WTC11 (cell line): ENCODE results near the gene WDR27. TPM values are rescaled to one million over a fixed set of nuclear protein-coding genes. Genes with fewer than 3 reads are reported as not detected.

ENCODE experiments used
- ATAC-seq: fragments of 200-7000 bp; cut with Tn5 transposase; 2 replicates; pipeline ENCODE4 v1.10.0; 2021; ENCODE audit warnings: mild to moderate bottlenecking, moderate library complexity
- CTCF ChIA-PET: fragments of 300-600 bp; sonication (Branson Sonifier 250); formaldehyde crosslinking; loops from one replicate; lab custom pipeline; 2021; ENCODE audit warnings: antibody characterized with exemption; lab: Charles Lee
- POLR2A ChIA-PET: fragments of 350-600 bp; sonication (Branson Sonifier 250); formaldehyde crosslinking; loops from one replicate; lab custom pipeline; 2021; ENCODE audit warnings: antibody characterized with exemption; lab: Charles Lee
- DNase-seq: peaks from one replicate; pipeline ENCODE4 v3.0.0; 2021; ENCODE audit warnings: low spot score
- H3K27ac Mint-ChIP-seq: 2 replicates; pipeline ENCODE4 v1.8.0; 2021; ENCODE audit warnings: mixed read lengths
- H3K27me3 Mint-ChIP-seq: 2 replicates; pipeline ENCODE4 v1.8.0; 2021; ENCODE audit warnings: low read depth, mild to moderate bottlenecking, moderate library complexity, mixed read lengths
- H3K36me3 Mint-ChIP-seq: 2 replicates; pipeline ENCODE4 v1.8.0; 2021; ENCODE audit warnings: mixed read lengths
- H3K4me1 Mint-ChIP-seq: 2 replicates; pipeline ENCODE4 v1.8.0; 2022; ENCODE audit warnings: mixed read lengths
- H3K4me3 Mint-ChIP-seq: 2 replicates; pipeline ENCODE4 v1.8.0; 2021; ENCODE audit warnings: mild to moderate bottlenecking, moderate library complexity, mixed read lengths
- H3K9me3 Mint-ChIP-seq: 2 replicates; pipeline ENCODE4 v1.8.0; 2021; ENCODE audit warnings: mixed read lengths
- AR ChIP-seq: fragments of 250-450 bp; sonication (Bioruptor Pico); IDR thresholded peaks from 2 replicates; pipeline ENCODE4 v1.9.0; 2021; ENCODE audit warnings: mild to moderate bottlenecking
- CREM ChIP-seq: sonication (generic); formaldehyde crosslinking; IDR thresholded peaks from 2 replicates; pipeline ENCODE4 v1.8.1; 2022; ENCODE audit warnings: mild to moderate bottlenecking, missing genetic modification reagents, moderate library complexity
- ERG ChIP-seq: fragments of 250-450 bp; sonication (Bioruptor Pico); IDR thresholded peaks from 2 replicates; pipeline ENCODE4 v1.8.0; 2021; ENCODE audit warnings: mild to moderate bottlenecking
- FOXJ3 ChIP-seq: sonication (generic); formaldehyde crosslinking; IDR thresholded peaks from 2 replicates; pipeline ENCODE4 v1.9.0; 2021; ENCODE audit warnings: missing genetic modification reagents, mild to moderate bottlenecking, borderline replicate concordance
- FOXP4 ChIP-seq: sonication (generic); formaldehyde crosslinking; IDR thresholded peaks from 2 replicates; pipeline ENCODE4 v1.8.0; 2022; ENCODE audit warnings: mild to moderate bottlenecking, missing genetic modification reagents
- HMGA2 ChIP-seq: fragments of 250-450 bp; sonication (Bioruptor Pico); IDR thresholded peaks from 2 replicates; pipeline ENCODE4 v1.4.0; 2021; ENCODE audit warnings: mild to moderate bottlenecking, moderate library complexity
- JAZF1 ChIP-seq: fragments of 250-450 bp; sonication (Bioruptor Pico); IDR thresholded peaks from 2 replicates; pipeline ENCODE4 v1.9.0; 2021; ENCODE audit warnings: moderate library complexity, mild to moderate bottlenecking, inconsistent platforms
- JUN ChIP-seq: sonication (generic); formaldehyde crosslinking; IDR thresholded peaks from 2 replicates; pipeline ENCODE4 v1.8.0; 2023; ENCODE audit warnings: mild to moderate bottlenecking, missing genetic modification reagents
- KAT7 ChIP-seq: sonication (generic); formaldehyde crosslinking; IDR thresholded peaks from 2 replicates; pipeline ENCODE4 v1.8.1; 2023; ENCODE audit warnings: missing genetic modification reagents, mild to moderate bottlenecking, borderline replicate concordance
- MXD4 ChIP-seq: fragments of 250-450 bp; sonication (Bioruptor Pico); IDR thresholded peaks from 2 replicates; pipeline ENCODE4 v1.8.0; 2021; ENCODE audit warnings: mild to moderate bottlenecking, moderate library complexity, borderline replicate concordance
- NFE2L1 ChIP-seq: sonication (generic); formaldehyde crosslinking; IDR thresholded peaks from 2 replicates; pipeline ENCODE4 v1.8.1; 2023; ENCODE audit warnings: missing genetic modification reagents
- NFYB ChIP-seq: sonication (generic); formaldehyde crosslinking; conservative IDR thresholded peaks from 2 replicates; pipeline ENCODE4 v1.8.0; 2022; ENCODE audit warnings: low read depth, missing genetic modification reagents
- NR3C1 ChIP-seq: sonication (generic); formaldehyde crosslinking; conservative IDR thresholded peaks from 2 replicates; pipeline ENCODE4 v1.8.1; 2023; ENCODE audit warnings: low read depth, mild to moderate bottlenecking, missing genetic modification reagents
- PRRX2 ChIP-seq: fragments of 250-450 bp; sonication (Bioruptor Pico); IDR thresholded peaks from 2 replicates; pipeline ENCODE4 v1.8.0; 2021; ENCODE audit warnings: mild to moderate bottlenecking
- TCF7 ChIP-seq: sonication (generic); formaldehyde crosslinking; IDR thresholded peaks from 2 replicates; pipeline ENCODE4 v1.8.0; 2022; ENCODE audit warnings: mild to moderate bottlenecking, low read depth, missing genetic modification reagents, moderate library complexity
- TP53 ChIP-seq: sonication (generic); formaldehyde crosslinking; IDR thresholded peaks from 2 replicates; pipeline ENCODE4 v1.8.1; 2023; ENCODE audit warnings: mild to moderate bottlenecking, missing genetic modification reagents
- ZBTB43 ChIP-seq: sonication (generic); formaldehyde crosslinking; IDR thresholded peaks from 2 replicates; pipeline ENCODE4 v1.8.1; 2023; ENCODE audit warnings: mild to moderate bottlenecking, missing genetic modification reagents
- ZNF138 ChIP-seq: sonication (generic); formaldehyde crosslinking; conservative IDR thresholded peaks from 2 replicates; pipeline ENCODE4 v1.8.1; 2022; ENCODE audit warnings: mild to moderate bottlenecking, moderate library complexity, missing genetic modification reagents
- ZNF263 ChIP-seq: sonication (generic); formaldehyde crosslinking; IDR thresholded peaks from 2 replicates; pipeline ENCODE4 v1.8.1; 2022; ENCODE audit warnings: low read depth, mild to moderate bottlenecking, moderate library complexity, missing genetic modification reagents
- ZNF317 ChIP-seq: sonication (generic); formaldehyde crosslinking; IDR thresholded peaks from 2 replicates; pipeline ENCODE4 v1.8.1; 2023; ENCODE audit warnings: low read depth, mild to moderate bottlenecking, moderate library complexity, missing genetic modification reagents, borderline replicate concordance
- total RNA-seq: library from RNA; stranded (reverse); gene quantifications from 3 replicates; pipeline ENCODE4 v1.2.3, GENCODE V29; 2021
- TF ChIP-seq, protein P1 (sequence below): sonication (generic); formaldehyde crosslinking; IDR thresholded peaks from 2 replicates; pipeline ENCODE4 v1.8.1; 2023; ENCODE audit warnings: mild to moderate bottlenecking, moderate library complexity, missing genetic modification reagents
- TF ChIP-seq, protein P2 (sequence below): sonication (generic); formaldehyde crosslinking; IDR thresholded peaks from 2 replicates; pipeline ENCODE4 v1.8.0; 2022; ENCODE audit warnings: mild to moderate bottlenecking, missing genetic modification reagents
- TF ChIP-seq, protein P3 (sequence below): sonication (generic); formaldehyde crosslinking; conservative IDR thresholded peaks from 2 replicates; pipeline ENCODE4 v1.8.1; 2023; ENCODE audit warnings: mild to moderate bottlenecking, low read depth, missing genetic modification reagents, moderate library complexity

The WDR27 gene
- total RNA-seq, 1 experiment from 2014 or later = 126 TPM

GRCh38 chr6:169641461-169642085 is 60.3 kb downstream of the WDR27 start (continued):
- TF ChIP-seq FOXP4 (no peak), NFE2L1 (CRISPR knock-in tag) (no peak), TP53 (CRISPR knock-in tag) (no peak), NFYB (CRISPR knock-in tag) (no peak), PRRX2 (CRISPR knock-in tag) (no peak), ZNF317 (CRISPR knock-in tag) (no peak)
- TF ChIP-seq, protein P1, sequence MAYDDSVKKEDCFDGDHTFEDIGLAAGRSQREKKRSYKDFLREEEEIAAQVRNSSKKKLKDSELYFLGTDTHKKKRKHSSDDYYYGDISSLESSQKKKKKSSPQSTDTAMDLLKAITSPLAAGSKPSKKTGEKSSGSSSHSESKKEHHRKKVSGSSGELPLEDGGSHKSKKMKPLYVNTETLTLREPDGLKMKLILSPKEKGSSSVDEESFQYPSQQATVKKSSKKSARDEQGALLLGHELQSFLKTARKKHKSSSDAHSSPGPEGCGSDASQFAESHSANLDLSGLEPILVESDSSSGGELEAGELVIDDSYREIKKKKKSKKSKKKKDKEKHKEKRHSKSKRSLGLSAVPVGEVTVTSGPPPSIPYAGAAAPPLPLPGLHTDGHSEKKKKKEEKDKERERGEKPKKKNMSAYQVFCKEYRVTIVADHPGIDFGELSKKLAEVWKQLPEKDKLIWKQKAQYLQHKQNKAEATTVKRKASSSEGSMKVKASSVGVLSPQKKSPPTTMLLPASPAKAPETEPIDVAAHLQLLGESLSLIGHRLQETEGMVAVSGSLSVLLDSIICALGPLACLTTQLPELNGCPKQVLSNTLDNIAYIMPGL (CRISPR knock-in tag) = no peak

DNA sequence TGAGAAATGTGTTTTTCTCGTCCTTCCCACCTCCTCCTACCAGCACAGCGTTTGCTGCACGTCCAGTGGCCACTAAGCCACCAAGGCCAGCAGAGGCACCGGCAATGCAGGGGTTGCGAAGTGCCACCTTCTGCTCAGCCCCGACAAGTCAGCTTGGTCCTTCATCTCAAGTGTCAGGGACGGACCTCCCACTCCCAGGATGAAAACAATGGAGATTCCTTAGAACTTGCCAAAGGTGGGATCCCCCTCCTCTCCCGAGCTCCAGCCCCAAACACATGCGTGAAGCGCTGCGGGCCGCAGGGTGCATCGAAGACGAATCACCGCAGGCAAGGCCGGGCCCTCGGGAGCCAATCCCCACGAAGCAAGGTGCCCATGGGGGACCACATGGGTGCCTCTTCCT is 60.8 kb downstream of the WDR27 start:
- ATAC-seq = no peak
- POLR2A ChIA-PET = no interaction called here

More for the DNA sequence above, 60.8 kb downstream of the WDR27 start:
- Mint-ChIP-seq H3K27me3 (no peaks in the 10 kb centered on the region), H3K4me3 (no peak overlapping the region), H3K4me1 (no peaks in the 10 kb centered on the region), H3K36me3 (peaks cover 31% of the 10 kb centered on the region), H3K9me3 (peaks cover 4% of the 10 kb centered on the region; the same call in 1 of the 2 replicates), H3K27ac (no peak overlapping the region)
- DNase-seq = no peak
- TF ChIP-seq HMGA2 (CRISPR knock-in tag) (no peak), CREM (CRISPR knock-in tag) (no peak), ZNF263 (CRISPR knock-in tag) (no peak), FOXJ3 (CRISPR knock-in tag) (no peak), AR (CRISPR knock-in tag) (no peak), NR3C1 (CRISPR knock-in tag) (no peak), ERG (CRISPR knock-in tag) (no peak), MXD4 (no peak), KAT7 (CRISPR knock-in tag) (no peak), JAZF1 (CRISPR knock-in tag) (no peak), ZBTB43 (CRISPR knock-in tag) (no peak), ZNF138 (no peak), JUN (no peak), TCF7 (CRISPR knock-in tag) (no peak)
- TF ChIP-seq, protein P2, sequence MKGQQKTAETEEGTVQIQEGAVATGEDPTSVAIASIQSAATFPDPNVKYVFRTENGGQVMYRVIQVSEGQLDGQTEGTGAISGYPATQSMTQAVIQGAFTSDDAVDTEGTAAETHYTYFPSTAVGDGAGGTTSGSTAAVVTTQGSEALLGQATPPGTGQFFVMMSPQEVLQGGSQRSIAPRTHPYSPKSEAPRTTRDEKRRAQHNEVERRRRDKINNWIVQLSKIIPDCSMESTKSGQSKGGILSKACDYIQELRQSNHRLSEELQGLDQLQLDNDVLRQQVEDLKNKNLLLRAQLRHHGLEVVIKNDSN (CRISPR knock-in tag) = no peak
- TF ChIP-seq, protein P3, sequence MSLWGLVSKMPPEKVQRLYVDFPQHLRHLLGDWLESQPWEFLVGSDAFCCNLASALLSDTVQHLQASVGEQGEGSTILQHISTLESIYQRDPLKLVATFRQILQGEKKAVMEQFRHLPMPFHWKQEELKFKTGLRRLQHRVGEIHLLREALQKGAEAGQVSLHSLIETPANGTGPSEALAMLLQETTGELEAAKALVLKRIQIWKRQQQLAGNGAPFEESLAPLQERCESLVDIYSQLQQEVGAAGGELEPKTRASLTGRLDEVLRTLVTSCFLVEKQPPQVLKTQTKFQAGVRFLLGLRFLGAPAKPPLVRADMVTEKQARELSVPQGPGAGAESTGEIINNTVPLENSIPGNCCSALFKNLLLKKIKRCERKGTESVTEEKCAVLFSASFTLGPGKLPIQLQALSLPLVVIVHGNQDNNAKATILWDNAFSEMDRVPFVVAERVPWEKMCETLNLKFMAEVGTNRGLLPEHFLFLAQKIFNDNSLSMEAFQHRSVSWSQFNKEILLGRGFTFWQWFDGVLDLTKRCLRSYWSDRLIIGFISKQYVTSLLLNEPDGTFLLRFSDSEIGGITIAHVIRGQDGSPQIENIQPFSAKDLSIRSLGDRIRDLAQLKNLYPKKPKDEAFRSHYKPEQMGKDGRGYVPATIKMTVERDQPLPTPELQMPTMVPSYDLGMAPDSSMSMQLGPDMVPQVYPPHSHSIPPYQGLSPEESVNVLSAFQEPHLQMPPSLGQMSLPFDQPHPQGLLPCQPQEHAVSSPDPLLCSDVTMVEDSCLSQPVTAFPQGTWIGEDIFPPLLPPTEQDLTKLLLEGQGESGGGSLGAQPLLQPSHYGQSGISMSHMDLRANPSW (CRISPR knock-in tag) = no peak
- CTCF ChIA-PET = interaction anchor here (1.1 kb wide), 1 partner anchor 21 kb away, joined by 3 read pairs; no protein-coding TSS in a partner anchor
